Measurements from ENCODE around the gene DSCAM. TPM values are rescaled to one million over a fixed set of nuclear protein-coding genes. Genes with fewer than 3 reads are reported as not detected.
"Not testable (repeated sequence)": the region's sequence is repeated elsewhere in the genome, so short reads cannot be mapped to it uniquely, and the experiment has no call there.

Gene DSCAM
- total RNA-seq, 1 donor from 2014 or later: not detected

GRCh38 chr21:40447016-40447415 lies 399.9 kb downstream of the DSCAM start:
- no peaks in the 10 kb centered on the region for H3K36me3 ChIP-seq
- TF ChIP-seq POLR2A (IDR thresholded peaks at IDR 0.05) (no peak), POLR2AphosphoS5 (IDR thresholded peaks at IDR 0.05; ENCODE audit: insufficient read depth in 1 of 2, low read depth in 1 of 2) (no peak)
- TF ChIP-seq, protein P1, sequence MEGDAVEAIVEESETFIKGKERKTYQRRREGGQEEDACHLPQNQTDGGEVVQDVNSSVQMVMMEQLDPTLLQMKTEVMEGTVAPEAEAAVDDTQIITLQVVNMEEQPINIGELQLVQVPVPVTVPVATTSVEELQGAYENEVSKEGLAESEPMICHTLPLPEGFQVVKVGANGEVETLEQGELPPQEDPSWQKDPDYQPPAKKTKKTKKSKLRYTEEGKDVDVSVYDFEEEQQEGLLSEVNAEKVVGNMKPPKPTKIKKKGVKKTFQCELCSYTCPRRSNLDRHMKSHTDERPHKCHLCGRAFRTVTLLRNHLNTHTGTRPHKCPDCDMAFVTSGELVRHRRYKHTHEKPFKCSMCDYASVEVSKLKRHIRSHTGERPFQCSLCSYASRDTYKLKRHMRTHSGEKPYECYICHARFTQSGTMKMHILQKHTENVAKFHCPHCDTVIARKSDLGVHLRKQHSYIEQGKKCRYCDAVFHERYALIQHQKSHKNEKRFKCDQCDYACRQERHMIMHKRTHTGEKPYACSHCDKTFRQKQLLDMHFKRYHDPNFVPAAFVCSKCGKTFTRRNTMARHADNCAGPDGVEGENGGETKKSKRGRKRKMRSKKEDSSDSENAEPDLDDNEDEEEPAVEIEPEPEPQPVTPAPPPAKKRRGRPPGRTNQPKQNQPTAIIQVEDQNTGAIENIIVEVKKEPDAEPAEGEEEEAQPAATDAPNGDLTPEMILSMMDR (IDR thresholded peaks at IDR 0.05): no peak
- H3K9me3 ChIP-seq: no peaks in the 10 kb centered on the region
- intact Hi-C loops (cut with DNase I): no loop called here
- no peaks in the 10 kb centered on the region for H3K27me3 ChIP-seq
- H3K4me3 ChIP-seq: no peak overlapping the region
- H3K4me1 ChIP-seq: no peaks in the 10 kb centered on the region
- DNase-seq (ENCODE audit: extremely low spot score in 2 of 2): no peak
- no peak overlapping the region for H3K27ac ChIP-seq

DNA sequence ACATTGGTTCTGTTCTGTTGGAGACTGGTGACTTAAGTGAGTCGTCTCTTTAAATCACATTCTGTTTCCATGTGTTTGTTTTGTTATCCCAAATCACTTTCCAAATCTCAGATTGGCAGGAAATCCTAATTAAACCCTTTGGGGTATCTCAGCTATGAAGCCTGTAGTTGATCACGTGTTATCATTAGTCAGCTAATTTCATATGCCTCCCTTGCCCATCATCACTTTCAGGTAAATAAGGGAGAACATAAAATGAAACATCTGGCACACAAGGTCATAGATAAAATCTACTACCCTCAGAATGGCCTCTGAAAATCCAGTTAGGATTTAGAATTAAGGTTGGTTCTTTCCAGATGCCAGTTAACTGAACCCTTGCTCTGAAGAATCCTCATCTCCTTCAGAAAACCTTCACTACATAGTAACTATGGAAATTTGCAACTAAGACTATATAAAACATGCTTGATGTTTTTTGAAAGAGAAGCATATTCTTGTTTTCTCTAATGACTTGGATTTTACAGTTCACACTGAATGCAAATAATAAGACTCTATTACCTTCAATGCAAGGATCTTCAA lies 401.5 kb downstream of the DSCAM start:
- no peaks in the 10 kb centered on the region for H3K9me3 ChIP-seq
- no peaks in the 10 kb centered on the region for H3K4me1 ChIP-seq
- H3K36me3 ChIP-seq: no peaks in the 10 kb centered on the region
- intact Hi-C loops (cut with DNase I): no loop called here
- no peaks in the 10 kb centered on the region for H3K27me3 ChIP-seq
- no peak for TF ChIP-seq POLR2AphosphoS5 (IDR thresholded peaks at IDR 0.05; ENCODE audit: insufficient read depth in 1 of 2, low read depth in 1 of 2)
- TF ChIP-seq, protein P1 (IDR thresholded peaks at IDR 0.05): no peak
- TF ChIP-seq POLR2A (IDR thresholded peaks at IDR 0.05): no peak
- no peak overlapping the region for H3K27ac ChIP-seq
- no peak overlapping the region for H3K4me3 ChIP-seq
- no peak for DNase-seq (ENCODE audit: extremely low spot score in 2 of 2)

DNA sequence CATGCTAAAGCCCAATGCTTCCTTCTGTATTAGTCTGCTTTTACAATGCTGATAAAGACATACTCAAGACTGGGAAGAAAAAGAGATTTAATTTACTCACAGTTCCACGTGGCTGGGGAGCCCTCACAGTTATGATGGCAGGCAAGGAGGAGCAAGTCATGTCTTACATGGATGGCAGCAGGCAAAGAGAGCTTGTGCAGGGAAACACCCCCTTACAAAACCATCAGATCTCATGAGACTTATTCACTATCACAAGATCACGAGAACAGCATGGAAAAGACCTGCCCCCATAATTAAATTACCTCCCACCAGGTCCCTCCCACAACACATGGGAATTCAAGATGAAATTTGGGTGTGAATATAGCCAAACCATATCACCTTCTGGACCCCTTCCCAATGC lies 407.4 kb downstream of the DSCAM start:
- H3K4me1 ChIP-seq; H3K36me3 ChIP-seq; H3K27ac ChIP-seq; H3K4me3 ChIP-seq; intact Hi-C loops (cut with DNase I); DNase-seq (ENCODE audit: extremely low spot score in 2 of 2); H3K27me3 ChIP-seq; H3K9me3 ChIP-seq: not testable (repeated sequence)

GRCh38 chr21:40438616-40439015 lies 408.3 kb downstream of the DSCAM start:
- TF ChIP-seq POLR2A (IDR thresholded peaks at IDR 0.05) (no peak), POLR2AphosphoS5 (IDR thresholded peaks at IDR 0.05; ENCODE audit: insufficient read depth in 1 of 2, low read depth in 1 of 2) (no peak)
- TF ChIP-seq, protein P1 (IDR thresholded peaks at IDR 0.05): no peak
- no peak overlapping the region for H3K27ac ChIP-seq
- intact Hi-C loops (cut with DNase I): no loop called here
- H3K4me1 ChIP-seq: no peaks in the 10 kb centered on the region
- no peak overlapping the region for H3K4me3 ChIP-seq
- DNase-seq (ENCODE audit: extremely low spot score in 2 of 2): no peak
- no peaks in the 10 kb centered on the region for H3K27me3 ChIP-seq
- H3K9me3 ChIP-seq: no peaks in the 10 kb centered on the region
- H3K36me3 ChIP-seq: no peaks in the 10 kb centered on the region

- Histone ChIP-seq H3K9me3 (no peaks in the 10 kb centered on the region), H3K4me1 (no peaks in the 10 kb centered on the region)
- intact Hi-C loops (cut with DNase I): no loop called here
Measured at GRCh38 chr21:40436261-40436660, 410.7 kb downstream of the DSCAM start.

More at GRCh38 chr21:40436261-40436660, 410.7 kb downstream of the DSCAM start:
- Histone ChIP-seq H3K27ac (no peak overlapping the region), H3K4me3 (no peak overlapping the region), H3K36me3 (no peaks in the 10 kb centered on the region), H3K27me3 (no peaks in the 10 kb centered on the region)
- DNase-seq (ENCODE audit: extremely low spot score in 2 of 2): no peak
- TF ChIP-seq POLR2AphosphoS5 (IDR thresholded peaks at IDR 0.05; ENCODE audit: insufficient read depth in 1 of 2, low read depth in 1 of 2): no peak
- TF ChIP-seq, protein P1 (IDR thresholded peaks at IDR 0.05): no peak
- TF ChIP-seq POLR2A (IDR thresholded peaks at IDR 0.05): no peak

Data from vagina (tissue), 2 donors.